H1 (cell line): Measurements from ENCODE around the gene P2RY8. TPM values are rescaled to one million over a fixed set of nuclear protein-coding genes. Genes with fewer than 3 reads are reported as not detected.

Experiments
- CTCF ChIA-PET: fragments of 300-600 bp; sonication (Branson Sonifier 250); formaldehyde crosslinking; loops from one replicate; lab custom pipeline; 2021; ENCODE audit not compliant: partially characterized antibody; lab: Charles Lee
- POLR2A ChIA-PET: fragments of 300-600 bp; sonication (Branson Sonifier 250); formaldehyde crosslinking; loops from one replicate; lab custom pipeline; 2021; ENCODE audit warnings: inconsistent platforms; ENCODE audit not compliant: partially characterized antibody; lab: Charles Lee
- DNase-seq, 2 experiments: peaks; one replicate each; pipeline versions ENCODE4 v3.0.0 to v3.0.0-alpha.2; 2010 to 2022; ENCODE audit warnings: low spot score in 2 of 2, low read depth in 1 of 2, mixed read lengths in 1 of 2
- FAIRE-seq: peaks from 2 replicates; lab custom pipeline; 2011; peaks lifted over from hg19 to GRCh38; lab: Jason Lieb, UNC
- H2AFZ ChIP-seq: 2 replicates; pipeline ENCODE4 v1.8.1; 2012; ENCODE audit warnings: low read length, inconsistent platforms
- H2AK5ac ChIP-seq: 2 replicates; pipeline ENCODE4 v1.6.1; 2013; ENCODE audit warnings: low read depth, low read length
- H2BK120ac ChIP-seq: replicated peaks from 2 replicates; pipeline ENCODE3; 2013; ENCODE audit warnings: low read depth, low read length, inconsistent platforms
- H2BK12ac ChIP-seq: 2 replicates; pipeline ENCODE4 v1.6.1; 2013; ENCODE audit warnings: low read depth, low read length
- H2BK15ac ChIP-seq: 2 replicates; pipeline ENCODE4 v1.6.1; 2013; ENCODE audit warnings: low read length
- H2BK20ac ChIP-seq: 2 replicates; pipeline ENCODE4 v1.6.1; 2013; ENCODE audit warnings: low read length
- H2BK5ac ChIP-seq: 2 replicates; pipeline ENCODE4 v1.6.1; 2013; ENCODE audit warnings: low read depth, low read length
- H3K14ac ChIP-seq: 2 replicates; pipeline ENCODE4 v1.6.1; 2013; ENCODE audit warnings: inconsistent platforms; ENCODE audit not compliant: insufficient read length
- H3K18ac ChIP-seq: 2 replicates; pipeline ENCODE4 v1.6.1; 2013; ENCODE audit warnings: low read length; ENCODE audit errors: extremely low read depth
- H3K23ac ChIP-seq: 2 replicates; pipeline ENCODE4 v1.6.1; 2013; ENCODE audit warnings: inconsistent platforms; ENCODE audit not compliant: insufficient read length
- H3K23me2 ChIP-seq: 2 replicates; pipeline ENCODE4 v1.6.1; 2013; ENCODE audit warnings: low read depth, low read length
- H3K27ac ChIP-seq: 2 replicates; pipeline ENCODE4 v1.6.1; 2011; ENCODE audit warnings: low read depth, low read length, inconsistent platforms
- H3K27me3 ChIP-seq, 4 experiments: replicated peaks in 1 of 4; 1 replicate in 1 of 4; 2 replicates in 3 of 4; pipeline versions ENCODE4 v1.6.1 to v1.8.1; 2011 to 2013; ENCODE audit warnings: low read length in 3 of 4, mild to moderate bottlenecking in 3 of 4, inconsistent platforms in 2 of 4, mixed read lengths in 2 of 4, moderate library complexity in 1 of 4; ENCODE audit not compliant: control insufficient read depth in 3 of 4, insufficient read depth in 3 of 4; ENCODE audit errors: extremely low read depth in 1 of 4
- H3K36me3 ChIP-seq, 4 experiments: 2 replicates each; pipeline versions ENCODE4 v1.6.1 to v1.8.1; 2011 to 2013; ENCODE audit warnings: mild to moderate bottlenecking in 4 of 4, low read length in 3 of 4, moderate library complexity in 2 of 4, control low read depth in 1 of 4, inconsistent platforms in 1 of 4; ENCODE audit not compliant: insufficient read depth in 4 of 4, control insufficient read depth in 2 of 4
- H3K4ac ChIP-seq: replicated peaks from 2 replicates; pipeline ENCODE3; 2013; ENCODE audit warnings: low read length, low read depth, mixed read lengths, inconsistent platforms; ENCODE audit not compliant: insufficient read length
- H3K4me1 ChIP-seq, 4 experiments: replicated peaks in 1 of 4; 1 replicate in 1 of 4; 2 replicates in 3 of 4; pipeline versions ENCODE4 v1.6.1 to v1.8.1; 2011 to 2013; ENCODE audit warnings: low read length in 3 of 4, inconsistent platforms in 2 of 4, mixed read lengths in 1 of 4; ENCODE audit not compliant: insufficient read depth in 4 of 4, control insufficient read depth in 3 of 4
- H3K4me2 ChIP-seq, 2 experiments: 2 replicates each; pipeline versions ENCODE4 v1.6.1 to v1.8.1; 2011 to 2013; ENCODE audit warnings: low read depth in 2 of 2, low read length in 2 of 2, control low read depth in 1 of 2, inconsistent platforms in 1 of 2, mild to moderate bottlenecking in 1 of 2; ENCODE audit not compliant: insufficient read depth in 1 of 2
- H3K4me3 ChIP-seq, 4 experiments: fragments of 200-600, 300-600 bp in 1 of 4; sonication (generic), shearing (Covaris generic), sonication (Bioruptor Twin) in 1 of 4; 2 replicates each; pipeline versions ENCODE4 v1.5.1 to v1.8.1; 2011 to 2016; ENCODE audit warnings: low read length in 4 of 4, low read depth in 3 of 4, control low read depth in 2 of 4, inconsistent platforms in 2 of 4, mild to moderate bottlenecking in 2 of 4, mixed read lengths in 1 of 4, moderate library complexity in 1 of 4; ENCODE audit not compliant: insufficient read depth in 2 of 4; ENCODE audit errors: extremely low read depth in 1 of 4
- H3K56ac ChIP-seq: replicated peaks from 2 replicates; pipeline ENCODE3; 2013; ENCODE audit warnings: low read depth, mild to moderate bottlenecking, mixed read lengths, low read length, inconsistent platforms; ENCODE audit not compliant: insufficient read length
- H3K79me1 ChIP-seq: 2 replicates; pipeline ENCODE4 v1.6.1; 2013; ENCODE audit warnings: low read depth, low read length, control low read depth
- H3K79me2 ChIP-seq, 2 experiments: 2 replicates each; pipeline versions ENCODE4 v1.6.1 to v1.8.1; 2012 to 2013; ENCODE audit warnings: low read length in 2 of 2, mild to moderate bottlenecking in 2 of 2, inconsistent platforms in 1 of 2; ENCODE audit not compliant: insufficient read depth in 2 of 2, control insufficient read depth in 1 of 2
- H3K9ac ChIP-seq, 4 experiments: replicated peaks in 1 of 4; 1 replicate in 1 of 4; 2 replicates in 3 of 4; pipeline versions ENCODE4 v1.6.1 to v1.8.1; 2011 to 2013; ENCODE audit warnings: low read depth in 3 of 4, low read length in 3 of 4, control low read depth in 2 of 4, mild to moderate bottlenecking in 2 of 4, moderate library complexity in 2 of 4, inconsistent platforms in 1 of 4; ENCODE audit errors: extremely low read depth in 1 of 4
- H3K9me3 ChIP-seq, 2 experiments: 2 replicates each; pipeline versions ENCODE4 v1.6.1 to v1.8.1; 2012 to 2013; ENCODE audit warnings: mild to moderate bottlenecking in 2 of 2, moderate library complexity in 2 of 2, control low read depth in 1 of 2, inconsistent platforms in 1 of 2, low read depth in 1 of 2, low read length in 1 of 2, mixed read lengths in 1 of 2; ENCODE audit not compliant: insufficient read depth in 2 of 2
- H4K20me1 ChIP-seq, 2 experiments: replicated peaks in 1 of 2; 2 replicates each; pipeline versions ENCODE3 to v1.8.1; 2011 to 2013; ENCODE audit warnings: inconsistent platforms in 2 of 2, low read length in 2 of 2, mild to moderate bottlenecking in 1 of 2; ENCODE audit not compliant: insufficient read depth in 2 of 2, control insufficient read depth in 1 of 2
- H4K5ac ChIP-seq: 2 replicates; pipeline ENCODE4 v1.6.1; 2013; ENCODE audit warnings: low read length, low read depth, mixed read lengths, inconsistent platforms; ENCODE audit not compliant: insufficient read length
- H4K8ac ChIP-seq: 2 replicates; pipeline ENCODE4 v1.8.0; 2013; ENCODE audit warnings: mild to moderate bottlenecking, moderate library complexity, low read length, inconsistent platforms; ENCODE audit not compliant: insufficient read depth; ENCODE audit errors: extremely low read depth
- H4K91ac ChIP-seq: replicated peaks from 2 replicates; pipeline ENCODE3; 2013; ENCODE audit warnings: low read length, mixed read lengths, inconsistent platforms; ENCODE audit not compliant: insufficient read length
- KDM1A ChIP-seq: fragments of 200-600, 300-600 bp; sonication (generic); IDR thresholded peaks from 2 replicates; pipeline ENCODE4 v1.7.1; 2016; ENCODE audit warnings: mild to moderate bottlenecking, low read length, borderline replicate concordance
- KDM5A ChIP-seq: fragments of 200-600 bp; IDR thresholded peaks from 2 replicates; pipeline ENCODE4 v1.7.1; 2012; ENCODE audit warnings: mild to moderate bottlenecking, low read length, inconsistent platforms, mixed read lengths
- RFX5 ChIP-seq: IDR thresholded peaks from 2 replicates; pipeline ENCODE4 v1.6.1; 2011; ENCODE audit warnings: low read depth, low read length, improper control_type of control experiment, borderline replicate concordance
- WGBS, 2 experiments: shearing (Covaris generic) in 1 of 2; methylation state at CpG; one replicate each; pipeline versions ENCODE4 v1.1.6 to v1.1.7; 2013 to 2015; ENCODE audit warnings: low lambda C conversion rate in 2 of 2, mixed read lengths in 2 of 2, inconsistent platforms in 1 of 2, low coverage in 1 of 2, missing lambda C conversion rate in 1 of 2; ENCODE audit not compliant: insufficient replicate concordance in 2 of 2, insufficient coverage in 1 of 2, insufficient read length in 1 of 2; ENCODE audit errors: extremely low coverage in 1 of 2, missing lambda C conversion rate in 1 of 2; 5-methylcytosine and 5-hydroxymethylcytosine counted together
- polyA plus RNA-seq, 7 experiments: library from polyadenylated mRNA; depleted of rRNA in 3 of 7; stranded (reverse) in 5 of 7; unstranded in 2 of 7; fragments of >200 nt in 5 of 7; fragments of 200-250 nt in 2 of 7; gene quantifications; 1 replicate in 5 of 7; 2 replicates in 1 of 7; 4 replicates in 1 of 7; pipeline versions ENCODE4 v1.2.1 to v1.2.3, GENCODE V29; 2011 to 2013; ENCODE audit warnings: missing spikeins in 2 of 7, mixed read lengths in 2 of 7
- total RNA-seq: library from RNA; stranded (reverse); fragmentation: NEBNext Ultra II Directional; extraction: Animal tissue kit (Norgen Biotek cat#: 25700); gene quantifications from 2 replicates; pipeline ENCODE4 v1.2.1, GENCODE V29; 2021

P2RY8 gene
- total and polyA plus RNA-seq, 2 of the 8 experiments (the other 6 are each of a cell fraction or from before 2014, with no cell fraction given) = 0.09 to 0.15 TPM

- H3K36me3 ChIP-seq = no peaks in the 10 kb centered on the region
- H3K9ac ChIP-seq = no peak overlapping the region
- H3K79me2 ChIP-seq = no peaks in the 10 kb centered on the region
- no peak overlapping the region for H3K14ac ChIP-seq
- H2BK15ac ChIP-seq = peak overlapping the region; percentile 25; the same call in 1 of the 2 replicates
- H2BK12ac ChIP-seq = peak overlapping the region; percentile 31; the same call in 1 of the 2 replicates
- peak overlapping the region; percentile 38; the same call in 1 of the 2 replicates for H3K18ac ChIP-seq
- peak overlapping the region; percentile 65 to 70 for H3K4me2 ChIP-seq
- no peak overlapping the region for H4K8ac ChIP-seq
- H3K23ac ChIP-seq = no peak overlapping the region
- FAIRE-seq (no peak), DNase-seq (no peak)
- H3K4me1 ChIP-seq = peaks cover 0 to 8% (median 5%) of the 10 kb centered on the region in 4 experiments; a peak in 6 of 7 replicates
- ChIA-PET CTCF (no interaction called here), POLR2A (no interaction called here)
- peaks cover 0 to 2% (median 1%) of the 10 kb centered on the region in 4 experiments; a peak in 1 of 7 replicates for H3K27me3 ChIP-seq
- peak overlapping the region; percentile 100 for H2AFZ ChIP-seq
- no peaks in the 10 kb centered on the region for H4K20me1 ChIP-seq
- H2AK5ac ChIP-seq = no peak overlapping the region
- no peak overlapping the region for H4K91ac ChIP-seq
- peaks cover 4% of the 10 kb centered on the region; the same call in 1 of the 2 replicates for H3K23me2 ChIP-seq
- H3K79me1 ChIP-seq = no peaks in the 10 kb centered on the region
- H4K5ac ChIP-seq = no peak overlapping the region
- no peak overlapping the region for H3K56ac ChIP-seq
- H3K4ac ChIP-seq = no peak overlapping the region
- no peak overlapping the region for H2BK5ac ChIP-seq
- no peak overlapping the region for H2BK120ac ChIP-seq
- H3K9me3 ChIP-seq = peaks cover 0 to 2% of the 10 kb centered on the region in 2 experiments; a peak in 2 of 4 replicates
- H2BK20ac ChIP-seq = no peak overlapping the region
- H3K4me3 ChIP-seq = peak overlapping the region in 3 of 4 experiments; percentile 3 to 36 (median 7); a peak in 5 of 8 replicates
- 40% methylated on average over 15 of the region's 16 CpGs; no CpG with 5 or more reads in 1 of the 2 experiments for WGBS, 2 experiments
- H3K27ac ChIP-seq = no peak overlapping the region
- no peak for TF ChIP-seq KDM5A
- TF ChIP-seq RFX5 = no peak
- TF ChIP-seq KDM1A = no peak
These were observed 43.6 kb downstream of the P2RY8 start for GRCh38 chrX:1493412-1493811.
